Posterior cingulate gyrus (tissue), 11 donors: ENCODE data around the gene IGF2BP3.
"Not testable (repeated sequence)": the region's sequence is repeated elsewhere in the genome, so short reads cannot be mapped to it uniquely, and the experiment has no call there.

Source experiments
- DNase-seq, 10 donors: peaks; one replicate each; pipeline versions ENCODE4 v3.0.0 to v3.0.0-alpha.2; 2020 to 2021; ENCODE audit warnings: mixed read lengths in 3 of 10
- intact Hi-C: fragments of 100-400 bp; cut with DNase I; formaldehyde crosslinking; loops from one replicate; pipeline ENCODE4 v1.15.1; 2023

IGF2BP3 gene

GRCh38 chr7:23434147-23434917 lies 36.0 kb downstream of the IGF2BP3 start:
- DNase-seq, result no peak
- intact Hi-C loops, result no loop called here

DNA sequence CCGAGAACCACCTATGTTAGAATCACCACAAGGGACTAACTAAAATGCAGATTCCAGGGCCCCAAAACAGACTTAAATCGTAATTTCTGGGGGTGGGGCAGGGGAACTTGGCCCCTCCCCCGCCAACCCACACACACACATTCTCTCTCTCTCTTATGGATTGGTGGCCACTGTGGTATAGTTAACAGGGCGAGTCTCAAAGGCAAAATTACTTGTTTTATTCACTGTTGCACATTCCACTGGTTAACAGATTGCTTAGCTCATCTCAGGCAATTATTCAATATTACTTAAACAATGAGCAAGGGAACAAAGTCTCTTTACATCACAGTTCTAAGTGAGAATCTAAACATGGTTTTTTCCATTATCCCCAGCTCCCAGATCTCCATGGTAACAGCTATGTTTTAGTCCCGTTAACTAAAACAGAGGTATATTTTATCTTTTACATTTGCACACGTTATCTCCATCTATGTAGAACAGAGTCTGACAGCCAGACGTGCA lies 38.5 kb downstream of the IGF2BP3 start:
- no peak for DNase-seq
- intact Hi-C loops, result no loop called here

- intact Hi-C loops, result no loop called here
- no peak for DNase-seq
Observed at GRCh38 chr7:23430893-23431259, 39.4 kb downstream of the IGF2BP3 start.

DNA sequence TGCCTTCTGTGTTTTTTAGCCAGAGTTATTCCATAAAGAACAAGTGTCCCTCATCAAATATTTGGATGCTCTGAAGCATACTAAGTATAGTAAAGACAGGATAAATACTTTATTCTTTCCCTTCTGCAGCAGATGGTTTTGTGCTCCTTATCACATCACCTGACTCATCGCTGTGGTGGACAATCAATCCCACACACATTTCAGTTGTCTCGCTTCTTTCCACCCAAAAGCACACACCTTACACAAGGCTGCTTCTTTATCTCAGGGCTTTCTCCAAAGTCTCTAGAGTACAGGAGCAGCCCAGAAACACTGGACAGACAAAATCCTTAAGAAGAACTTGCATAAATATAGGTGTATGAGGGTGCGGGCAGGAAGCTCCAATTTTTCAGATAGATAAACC lies 43.4 kb downstream of the IGF2BP3 start:
- intact Hi-C loops, result no loop called here
- DNase-seq, result no peak

GRCh38 chr7:23422909-23423308 lies 47.4 kb downstream of the IGF2BP3 start:
- intact Hi-C loops, result no loop called here

GRCh38 chr7:23422384-23422783 lies 47.9 kb downstream of the IGF2BP3 start:
- intact Hi-C loops, result no loop called here

More at GRCh38 chr7:23422909-23423308, 47.4 kb downstream of the IGF2BP3 start:
- DNase-seq, result no peak

GRCh38 chr7:23419845-23420244 lies 50.4 kb downstream of the IGF2BP3 start:
- intact Hi-C loops, result no loop called here
- no peak for DNase-seq

More at GRCh38 chr7:23422384-23422783, 47.9 kb downstream of the IGF2BP3 start:
- no peak for DNase-seq

DNA sequence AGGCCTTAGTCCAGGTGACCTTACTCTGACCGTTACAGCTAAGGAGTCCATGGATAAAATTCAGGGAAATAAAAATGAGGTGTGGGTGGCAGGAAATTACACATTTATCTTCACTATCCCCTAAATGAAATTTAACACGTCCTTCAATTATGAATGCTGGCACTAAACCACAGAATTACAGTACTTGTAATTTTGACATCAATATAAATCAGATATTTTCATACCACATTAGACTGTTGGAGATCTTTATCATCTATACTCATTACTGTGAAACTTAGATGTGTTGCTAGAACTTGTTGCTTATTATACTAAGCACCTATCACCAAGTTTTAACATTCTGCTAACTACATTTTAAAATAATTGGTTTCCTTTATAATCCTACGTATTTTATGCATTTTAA lies 51.1 kb downstream of the IGF2BP3 start:
- intact Hi-C loops, result no loop called here

GRCh38 chr7:23418046-23418445 lies 52.2 kb downstream of the IGF2BP3 start:
- intact Hi-C loops, result no loop called here
- DNase-seq, result no peak

More for the DNA sequence above, 51.1 kb downstream of the IGF2BP3 start:
- no peak for DNase-seq

DNA sequence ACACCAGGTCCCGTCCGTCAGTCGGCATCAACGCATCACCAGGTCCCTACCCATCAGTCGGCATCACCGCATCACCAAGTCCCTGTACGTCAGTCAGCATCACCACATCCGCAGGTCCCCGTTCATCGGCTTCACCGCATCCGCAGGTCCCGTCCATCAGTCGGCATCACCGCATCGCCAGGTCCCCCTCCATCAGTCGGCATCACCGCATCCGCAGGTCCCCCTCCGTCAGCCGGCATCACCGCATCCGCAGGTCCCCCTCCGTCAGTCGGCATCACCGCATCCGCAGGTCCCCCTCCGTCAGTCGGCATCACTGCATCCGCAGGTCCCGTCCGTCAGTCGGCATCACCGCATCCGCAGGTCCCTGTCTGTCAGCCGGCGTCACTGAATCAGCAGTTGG lies 55.1 kb downstream of the IGF2BP3 start:
- intact Hi-C loops, result no loop called here
- DNase-seq, result no peak

DNA sequence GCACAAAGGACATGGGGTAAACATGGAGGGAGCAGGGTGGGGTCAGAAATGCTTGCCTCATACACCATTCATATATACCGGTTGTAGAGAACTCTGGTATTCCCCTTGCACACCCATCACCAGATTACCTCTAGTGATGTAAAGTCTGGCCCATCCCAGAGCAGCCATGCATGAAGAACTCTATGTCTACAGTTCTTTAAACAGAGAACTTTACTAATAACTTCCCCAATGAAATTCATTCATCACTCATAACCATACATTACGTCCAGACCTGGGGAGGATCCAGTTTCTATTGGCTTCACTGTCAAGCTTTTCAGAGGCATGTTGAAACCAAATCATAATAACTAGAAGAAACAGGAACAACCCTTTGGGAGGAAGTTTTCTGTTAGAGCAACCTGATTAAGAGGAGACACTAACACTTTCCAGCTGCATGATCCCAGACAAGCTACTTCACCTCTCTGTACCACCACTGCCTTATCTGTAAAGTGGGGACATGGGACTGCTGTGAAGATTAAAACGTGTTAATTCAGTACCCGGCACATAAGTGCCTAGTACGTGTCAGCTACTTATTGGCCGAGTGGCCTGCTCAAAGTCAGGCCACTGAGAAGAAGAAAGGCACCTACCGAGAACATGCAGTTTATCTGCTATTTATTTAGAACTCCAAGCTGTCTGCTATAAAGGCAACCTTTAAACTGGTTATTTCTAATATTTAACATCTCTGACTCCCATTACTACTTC lies 59.7 kb downstream of the IGF2BP3 start:
- no peak for DNase-seq
- intact Hi-C loops, result no loop called here

- intact Hi-C loops, DNase-seq: not testable (repeated sequence)
Observed at GRCh38 chr7:23406564-23406963, 63.7 kb downstream of the IGF2BP3 start.

- intact Hi-C loops, result no loop called here
- no peak for DNase-seq
Observed at GRCh38 chr7:23405240-23405618, 65.1 kb downstream of the IGF2BP3 start.

GRCh38 chr7:23404546-23405239 lies 65.6 kb downstream of the IGF2BP3 start:
- DNase-seq, result no peak
- intact Hi-C loops, result no loop called here

GRCh38 chr7:23403970-23404369 lies 66.3 kb downstream of the IGF2BP3 start:
- intact Hi-C loops, result no loop called here
- DNase-seq, result no peak

DNA sequence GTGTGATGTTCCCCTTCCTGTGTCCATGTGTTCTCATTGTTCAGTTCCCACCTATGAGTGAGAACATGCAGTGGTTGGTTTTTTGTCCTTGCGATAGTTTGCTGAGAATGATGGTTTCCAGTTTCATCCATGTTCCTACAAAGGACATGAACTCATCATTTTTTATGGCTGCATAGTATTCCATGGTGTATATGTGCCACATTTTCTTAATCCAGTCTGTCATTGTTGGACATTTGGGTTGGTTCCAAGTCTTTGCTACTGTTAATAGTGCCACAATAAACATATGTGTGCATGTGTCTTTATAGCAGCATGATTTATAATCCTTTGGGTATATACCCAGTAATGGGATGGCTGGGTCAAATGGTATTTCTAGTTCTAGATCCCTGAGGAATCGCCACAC lies 72.2 kb downstream of the IGF2BP3 start:
- DNase-seq, intact Hi-C loops: not testable (repeated sequence)

GRCh38 chr7:23397241-23397640 lies 73.0 kb downstream of the IGF2BP3 start:
- DNase-seq, result no peak
- intact Hi-C loops, result no loop called here

GRCh38 chr7:23396222-23397015 lies 73.9 kb downstream of the IGF2BP3 start:
- intact Hi-C loops, result no loop called here

DNA sequence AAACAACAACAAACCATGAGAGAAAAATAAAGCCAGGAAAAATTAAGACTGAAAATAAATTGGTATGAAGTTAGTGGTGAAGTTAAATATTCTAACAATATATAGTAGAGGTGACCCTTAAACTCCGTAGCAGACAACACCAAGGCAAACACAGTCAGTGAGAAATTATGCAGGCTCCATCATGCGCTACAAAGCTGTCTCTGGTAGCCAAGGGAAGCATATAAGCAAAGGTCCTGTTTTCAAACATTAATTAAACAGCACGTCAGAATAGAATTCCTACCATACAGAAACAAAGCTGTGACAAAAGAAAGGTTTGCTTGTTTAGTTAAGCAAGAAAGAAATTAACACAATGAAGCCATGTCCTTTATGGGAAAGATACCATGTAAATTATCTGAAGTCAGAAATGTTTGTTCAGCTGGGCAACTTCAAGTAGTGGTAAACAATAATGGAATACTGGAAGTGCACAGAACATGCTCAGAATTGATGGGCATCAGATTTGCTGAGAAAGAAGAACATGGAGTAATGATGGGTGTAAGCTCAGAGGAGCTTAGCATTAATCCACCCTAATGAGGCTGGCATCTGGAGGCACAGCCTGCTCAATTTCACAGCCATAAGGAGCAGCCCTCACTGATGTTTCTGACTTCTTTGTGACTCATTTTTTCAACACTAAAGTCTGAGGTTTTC lies 75.7 kb downstream of the IGF2BP3 start:
- DNase-seq, result no peak
- intact Hi-C loops, result no loop called here

More at GRCh38 chr7:23396222-23397015, 73.9 kb downstream of the IGF2BP3 start:
- no peak for DNase-seq

- intact Hi-C loops, result no loop called here
- no peak for DNase-seq
Observed at GRCh38 chr7:23393636-23394035, 76.7 kb downstream of the IGF2BP3 start.
